HL-60/S4 treated with retinoic acid at 250 ng/mL for 4 days and 3 days (cell line): Measurements from ENCODE around the gene IFT25.

Experiments used
- in situ Hi-C: fragments of 300-500 bp; cut with MboI; formaldehyde crosslinking; loops from 2 replicates; pipeline ENCODE4 v1.7.0; 2022; ENCODE audit warnings: low sequenced_read_pairs

Gene IFT25

GRCh38 chr1:53959664-53960250 is 14.3 kb upstream of the IFT25 start:
- in situ Hi-C loops: loop anchor here (10.0 kb wide), 1 partner anchor 95 kb away; no protein-coding TSS in a partner anchor

- in situ Hi-C loops: no loop called here
Measured at GRCh38 chr1:53957194-53957818, 11.8 kb upstream of the IFT25 start.

- in situ Hi-C loops: no loop called here
Measured at GRCh38 chr1:53956308-53957168, 11.0 kb upstream of the IFT25 start.

- in situ Hi-C loops: no loop called here
Measured at GRCh38 chr1:53954128-53954527, 8.6 kb upstream of the IFT25 start.

- in situ Hi-C loops: no loop called here
Measured at GRCh38 chr1:53951697-53952096, 6.2 kb upstream of the IFT25 start.

GRCh38 chr1:53949023-53949990 is 3.8 kb upstream of the IFT25 start:
- in situ Hi-C loops: no loop called here

GRCh38 chr1:53948291-53948690 is 2.8 kb upstream of the IFT25 start:
- in situ Hi-C loops: no loop called here

GRCh38 chr1:53947172-53947907 is 1.8 kb upstream of the IFT25 start:
- in situ Hi-C loops: no loop called here

- in situ Hi-C loops: no loop called here
Measured at GRCh38 chr1:53946252-53947171, 1.0 kb upstream of the IFT25 start, which contains the start of gene LRRC42. LRRC42 (plus strand) TSS chr1:53946350; CDS start chr1:53952000, 5,650 bp downstream.

- in situ Hi-C loops: no loop called here
Measured at GRCh38 chr1:53945183-53945432, 391 bp downstream of the IFT25 start.

- in situ Hi-C loops: no loop called here
Measured at GRCh38 chr1:53944469-53945182, 873 bp downstream of the IFT25 start.

- in situ Hi-C loops: no loop called here
Measured at GRCh38 chr1:53943490-53944043, 1.9 kb downstream of the IFT25 start.

- in situ Hi-C loops: no loop called here
Measured at GRCh38 chr1:53943090-53943489, 2.4 kb downstream of the IFT25 start.

GRCh38 chr1:53942127-53942957 is 3.2 kb downstream of the IFT25 start:
- in situ Hi-C loops: no loop called here

- in situ Hi-C loops: no loop called here
Measured at GRCh38 chr1:53938136-53938830, 7.2 kb downstream of the IFT25 start.

- in situ Hi-C loops: no loop called here
Measured at GRCh38 chr1:53936430-53936829, 9.1 kb downstream of the IFT25 start.
